ENCODE results near the gene WNT9B.
A peak's percentile ranks its signal among the peaks of the same experiment; 100 is the strongest.

- TF ChIP-seq BHLHE40 (IDR thresholded peaks at IDR 0.05; ENCODE audit: low read depth, low read length), result no peak
- 0 out of 2 replicates have a peak, but pooled peaks have one; percentile 19 for TF ChIP-seq POLR2A (IDR thresholded peaks at IDR 0.05; ENCODE audit: low read length)
- TF ChIP-seq HMGXB4 (CRISPR knock-in tag; IDR thresholded peaks at IDR 0.05; ENCODE audit: borderline replicate concordance), result no peak
- peak; percentile 28; the same call in 2 of the 3 replicates for TF ChIP-seq CTCF (IDR thresholded peaks at IDR 0.05)
- TF ChIP-seq EP300 (IDR thresholded peaks at IDR 0.05), result no peak
- no peak for TF ChIP-seq ZFP36 (IDR thresholded peaks at IDR 0.05; ENCODE audit: borderline replicate concordance, partially characterized antibody)
- no peak for TF ChIP-seq ESRRA (IDR thresholded peaks at IDR 0.05; ENCODE audit: borderline replicate concordance, low read length)
These were observed at the start of gene WNT9B for GRCh38 chr17:46851029-46851741.

Measured in A549 (cell line).